ENCODE measurements around the gene NBPF20.

DNA sequence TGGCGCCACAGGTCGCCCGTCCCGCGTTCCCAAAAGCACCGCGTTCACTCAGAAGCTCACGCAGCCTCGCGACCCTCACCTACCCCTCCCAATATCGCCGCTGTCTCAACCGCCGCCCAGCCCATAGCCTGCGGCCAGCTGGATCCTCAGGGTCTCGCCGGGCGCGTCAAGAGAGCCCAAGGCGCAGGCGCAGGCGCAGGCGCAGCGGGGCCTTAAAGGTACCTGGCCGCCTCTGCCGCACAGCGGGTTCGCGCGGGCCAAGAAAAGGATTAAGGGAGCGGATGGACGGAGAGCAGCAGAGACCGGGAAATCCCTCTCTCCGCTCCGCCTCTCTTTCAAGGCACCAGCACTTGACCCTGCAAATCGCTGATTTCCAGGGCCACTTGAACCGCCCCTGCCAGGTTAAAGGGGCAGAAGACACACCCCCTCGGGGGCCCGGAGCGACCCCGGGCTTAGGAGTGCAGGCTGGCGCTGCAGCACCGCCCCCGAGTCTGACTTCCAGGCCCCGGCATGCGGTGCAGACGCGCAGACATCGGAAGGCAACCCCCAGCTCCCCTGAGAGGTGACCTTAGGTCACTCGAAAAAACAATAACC lies at the start of gene NBPF20:
- TF ChIP-seq POLR2A (IDR thresholded peaks at IDR 0.05; ENCODE audit: low read depth, low read length) (no peak), TAF1 (IDR thresholded peaks at IDR 0.05; ENCODE audit: low read depth, low read length) (no peak), POLR2AphosphoS5 (IDR thresholded peaks at IDR 0.05; ENCODE audit: low read depth, low read length) (no peak), POU2F2 (IDR thresholded peaks at IDR 0.05; ENCODE audit: low read depth, low read length) (no peak), SPI1 (IDR thresholded peaks at IDR 0.05; ENCODE audit: low read depth, low read length) (no peak)

Measured in GM12891 (cell line).